SK-N-SH (cell line): ENCODE measurements around the gene SPATA20. TPM values are rescaled to one million over a fixed set of nuclear protein-coding genes. Genes with fewer than 3 reads are reported as not detected.

Experiments used
- CTCF ChIA-PET: fragments of 300-600, 350-600 bp; formaldehyde crosslinking; extraction: SDS; loops from one replicate; lab custom pipeline; 2021; lab: Yijun Ruan, JAX
- POLR2A ChIA-PET: fragments of 350-600 bp; sonication (Branson Sonifier 250); formaldehyde crosslinking; extraction: SDS; loops from one replicate; lab custom pipeline; 2020; ENCODE audit warnings: antibody characterized with exemption, inconsistent platforms; lab: Yijun Ruan, JAX
- DNase-seq: peaks from one replicate; pipeline ENCODE4 v3.0.0; 2012
- H2AFZ ChIP-seq: fragments of 200-600 bp; sonication (generic); 2 replicates; pipeline ENCODE4 v1.8.1; 2016; ENCODE audit warnings: antibody characterized with exemption, mild to moderate bottlenecking, low read depth
- H3F3A ChIP-seq: fragments of 200-600 bp; sonication (generic); replicated peaks from 2 replicates; pipeline ENCODE3; 2016; ENCODE audit warnings: antibody characterized with exemption, mild to moderate bottlenecking; ENCODE audit not compliant: insufficient read depth
- H3K27ac ChIP-seq, 2 experiments: fragments of 200-500 bp in 1 of 2; fragments of 200-600 bp in 1 of 2; sonication (Bioruptor generic) in 1 of 2; sonication (generic), shearing (Covaris generic) in 1 of 2; 2 replicates each; pipeline versions ENCODE4 v1.5.1 to v1.6.1; 2014 to 2016; ENCODE audit warnings: low read depth in 2 of 2, inconsistent platforms in 1 of 2, low read length in 1 of 2, mild to moderate bottlenecking in 1 of 2, mixed read lengths in 1 of 2
- H3K27me3 ChIP-seq: fragments of 200-600 bp; sonication (generic), shearing (Covaris generic); 2 replicates; pipeline ENCODE4 v1.6.1; 2016; ENCODE audit warnings: mixed run types; ENCODE audit not compliant: insufficient read depth
- H3K36me3 ChIP-seq, 2 experiments: fragments of 200-500 bp in 1 of 2; fragments of 200-600 bp in 1 of 2; sonication (Bioruptor generic) in 1 of 2; sonication (generic) in 1 of 2; replicated peaks in 1 of 2; 2 replicates each; pipeline versions ENCODE3 to v1.5.1; 2014 to 2016; ENCODE audit warnings: low read length in 1 of 2, mild to moderate bottlenecking in 1 of 2; ENCODE audit not compliant: insufficient read depth in 2 of 2, control insufficient read depth in 1 of 2
- H3K4me1 ChIP-seq, 2 experiments: fragments of 200-500 bp in 1 of 2; fragments of 200-600 bp in 1 of 2; sonication (Bioruptor generic) in 1 of 2; sonication (generic), shearing (Covaris generic) in 1 of 2; 2 replicates each; pipeline versions ENCODE4 v1.5.1 to v1.6.1; 2014 to 2016; ENCODE audit warnings: low read depth in 1 of 2, low read length in 1 of 2, mixed run types in 1 of 2; ENCODE audit not compliant: insufficient read depth in 2 of 2, control insufficient read depth in 1 of 2
- H3K4me2 ChIP-seq: fragments of 200-600 bp; sonication (generic), shearing (Covaris generic); 2 replicates; pipeline ENCODE4 v1.6.1; 2017; ENCODE audit warnings: mixed run types
- H3K4me3 ChIP-seq, 2 experiments: fragments of 200-500 bp in 1 of 2; fragments of 200-600 bp in 1 of 2; sonication (Bioruptor generic) in 1 of 2; sonication (generic), shearing (Covaris generic) in 1 of 2; 2 replicates each; pipeline versions ENCODE4 v1.5.1 to v1.8.1; 2014 to 2016; ENCODE audit warnings: low read depth in 2 of 2, inconsistent platforms in 1 of 2, low read length in 1 of 2, mild to moderate bottlenecking in 1 of 2, mixed read lengths in 1 of 2, moderate library complexity in 1 of 2
- H3K79me2 ChIP-seq: fragments of 200-600 bp; sonication (generic); 2 replicates; pipeline ENCODE4 v1.8.1; 2017; ENCODE audit warnings: mild to moderate bottlenecking; ENCODE audit not compliant: insufficient read depth
- H3K9ac ChIP-seq: fragments of 200-600 bp; sonication (generic); 2 replicates; pipeline ENCODE4 v1.6.1; 2017; ENCODE audit warnings: mixed run types
- H3K9me2 ChIP-seq: fragments of 200-600 bp; sonication (generic); 2 replicates; pipeline ENCODE4 v1.6.1; 2017; ENCODE audit warnings: mixed run types
- H3K9me3 ChIP-seq: fragments of 200-600 bp; sonication (generic); 2 replicates; pipeline ENCODE4 v1.6.1; 2017; ENCODE audit warnings: mixed run types, mild to moderate bottlenecking, moderate library complexity
- H4K20me1 ChIP-seq: fragments of 200-600 bp; sonication (generic); 2 replicates; pipeline ENCODE4 v1.6.1; 2017; ENCODE audit warnings: mild to moderate bottlenecking, mixed run types; ENCODE audit not compliant: insufficient read depth
- CHD2 ChIP-seq: fragments of 150-350 bp; IDR thresholded peaks from 2 replicates; pipeline ENCODE4 v1.6.1; 2018; ENCODE audit warnings: low read length; ENCODE audit not compliant: partially characterized antibody
- ELF1 ChIP-seq: IDR thresholded peaks from 2 replicates; pipeline ENCODE4 v1.4.0; 2012
- EP300 ChIP-seq, 2 experiments: IDR thresholded peaks; 2 replicates each; pipeline versions ENCODE4 v1.4.0 to v1.6.1; 2012; ENCODE audit warnings: borderline replicate concordance in 1 of 2, low read depth in 1 of 2, low read length in 1 of 2
- FOXJ3 ChIP-seq: sonication (generic); formaldehyde crosslinking; IDR thresholded peaks from 2 replicates; pipeline ENCODE4 v1.5.1; 2020; ENCODE audit warnings: mild to moderate bottlenecking, missing genetic modification reagents
- FOXM1 ChIP-seq: IDR thresholded peaks from 2 replicates; pipeline ENCODE4 v1.4.0; 2012; ENCODE audit warnings: low read depth, mild to moderate bottlenecking
- GATA2 ChIP-seq: sonication (generic); formaldehyde crosslinking; IDR thresholded peaks from 2 replicates; pipeline ENCODE4 v1.5.0; 2020; ENCODE audit warnings: mild to moderate bottlenecking, missing genetic modification reagents
- JUND ChIP-seq: IDR thresholded peaks from 2 replicates; pipeline ENCODE4 v1.4.0; 2012
- PBX3 ChIP-seq: IDR thresholded peaks from 2 replicates; pipeline ENCODE4; 2012
- POLR2AphosphoS5 ChIP-seq: IDR thresholded peaks from 2 replicates; pipeline ENCODE4 v1.6.1; 2012; ENCODE audit warnings: low read depth, low read length
- RAD21 ChIP-seq: IDR thresholded peaks from 2 replicates; pipeline ENCODE4 v1.6.1; 2012; ENCODE audit warnings: mild to moderate bottlenecking, low read length
- RCOR1 ChIP-seq: fragments of 150-350 bp; IDR thresholded peaks from 2 replicates; pipeline ENCODE4 v1.6.1; 2017; ENCODE audit warnings: antibody characterized with exemption, low read length
- SIN3A ChIP-seq: IDR thresholded peaks from 2 replicates; pipeline ENCODE4 v1.6.1; 2012; ENCODE audit warnings: low read depth, mild to moderate bottlenecking, low read length, moderate library complexity, borderline replicate concordance
- WGBS: methylation state at CpG from one replicate; pipeline ENCODE4 v1.1.6; 2017; ENCODE audit warnings: low lambda C conversion rate; 5-methylcytosine and 5-hydroxymethylcytosine counted together
- polyA plus RNA-seq, 3 experiments: library from polyadenylated mRNA; depleted of rRNA; stranded (reverse); fragments of >200 nt; gene quantifications; 2 replicates each; pipeline ENCODE4 v1.2.3, GENCODE V29; 2012
- TF ChIP-seq, protein P1 (sequence below): fragments of 150-350 bp; IDR thresholded peaks from 2 replicates; pipeline ENCODE4 v1.6.1; 2017; ENCODE audit warnings: antibody characterized with exemption, low read length, low read depth, borderline replicate concordance
- TF ChIP-seq, protein P2 (sequence below): IDR thresholded peaks from 2 replicates; pipeline ENCODE4 v1.4.0; 2012; ENCODE audit warnings: low read depth

SPATA20 gene
- polyA plus RNA-seq, 1 of the 3 experiments (the other 2 are of a cell fraction): 92.0 TPM

DNA sequence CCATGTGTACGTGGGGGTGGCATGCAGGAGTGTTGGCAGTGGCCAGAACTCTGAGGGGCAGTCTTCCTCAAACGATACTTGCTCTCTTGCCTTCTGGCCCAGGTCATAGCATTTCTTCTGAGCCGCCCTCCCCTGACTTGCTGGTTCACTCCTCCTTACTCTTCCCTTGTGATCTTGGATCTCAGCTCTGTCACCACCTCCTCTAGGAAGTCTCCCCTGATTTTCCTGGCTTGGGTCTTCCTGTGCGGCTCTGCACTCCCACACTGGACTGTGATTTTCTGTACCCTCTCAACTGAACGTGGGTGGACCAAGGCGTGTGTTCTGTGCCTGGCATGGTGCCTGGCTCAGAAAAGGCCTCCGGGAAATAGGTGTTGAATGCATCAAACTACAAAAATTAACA lies 11.6 kb upstream of the SPATA20 start:
- H3K9me2 ChIP-seq: no peaks in the 10 kb centered on the region
- no peak overlapping the region for H2AFZ ChIP-seq
- H3K4me2 ChIP-seq: no peak overlapping the region
- WGBS: 89% methylated on average over 7 of the region's 7 CpGs
- no peaks in the 10 kb centered on the region for H3K9me3 ChIP-seq
- peaks cover 7 to 30% of the 10 kb centered on the region in 2 experiments; a peak in 3 of 4 replicates for H3K4me1 ChIP-seq
- no peak for DNase-seq
- CTCF ChIA-PET: interaction anchor here (0.9 to 24.2 kb wide), 6 partner anchors 11 to 88 kb away, joined by 3 to 1212 read pairs (median 5); partner anchors contain the start of genes RSAD1 and SPATA20
- H3K27ac ChIP-seq: no peak overlapping the region
- H3K79me2 ChIP-seq: no peaks in the 10 kb centered on the region
- no peaks in the 10 kb centered on the region for H3K36me3 ChIP-seq
- H3F3A ChIP-seq: no peaks in the 10 kb centered on the region
- H3K9ac ChIP-seq: no peak overlapping the region
- H3K4me3 ChIP-seq: no peak overlapping the region
- H4K20me1 ChIP-seq: no peaks in the 10 kb centered on the region
- TF ChIP-seq, protein P1, sequence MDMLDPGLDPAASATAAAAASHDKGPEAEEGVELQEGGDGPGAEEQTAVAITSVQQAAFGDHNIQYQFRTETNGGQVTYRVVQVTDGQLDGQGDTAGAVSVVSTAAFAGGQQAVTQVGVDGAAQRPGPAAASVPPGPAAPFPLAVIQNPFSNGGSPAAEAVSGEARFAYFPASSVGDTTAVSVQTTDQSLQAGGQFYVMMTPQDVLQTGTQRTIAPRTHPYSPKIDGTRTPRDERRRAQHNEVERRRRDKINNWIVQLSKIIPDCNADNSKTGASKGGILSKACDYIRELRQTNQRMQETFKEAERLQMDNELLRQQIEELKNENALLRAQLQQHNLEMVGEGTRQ: no peak
- no peak for TF ChIP-seq FOXJ3 (CRISPR knock-in tag)
- TF ChIP-seq EP300 (IDR thresholded peaks at IDR 0.05; ENCODE audit: borderline replicate concordance in 1 of 2, low read depth in 1 of 2, low read length in 1 of 2): no peak
- no peak for TF ChIP-seq PBX3
- TF ChIP-seq POLR2AphosphoS5: no peak
- TF ChIP-seq CHD2: no peak
- no peak for TF ChIP-seq GATA2 (CRISPR knock-in tag)
- H3K27me3 ChIP-seq: peaks cover 21% of the 10 kb centered on the region; the same call in 1 of the 2 replicates
- POLR2A ChIA-PET: no interaction called here

GRCh38 chr17:50536683-50537646 lies 10.0 kb upstream of the SPATA20 start:
- Histone ChIP-seq H3K36me3 (no peaks in the 10 kb centered on the region), H2AFZ (no peak overlapping the region), H3K27ac (no peak overlapping the region), H4K20me1 (no peaks in the 10 kb centered on the region), H3K27me3 (peaks cover 13% of the 10 kb centered on the region; the same call in 1 of the 2 replicates), H3K4me1 (peaks cover 13 to 32% of the 10 kb centered on the region in 2 experiments; a peak in 3 of 4 replicates), H3K4me3 (no peak overlapping the region), H3K4me2 (no peak overlapping the region), H3F3A (no peaks in the 10 kb centered on the region), H3K9me3 (no peaks in the 10 kb centered on the region), H3K9me2 (no peaks in the 10 kb centered on the region), H3K9ac (no peak overlapping the region), H3K79me2 (peaks cover 4% of the 10 kb centered on the region; the same call in 1 of the 2 replicates)
- ChIA-PET CTCF (interaction anchor here (1.0 to 24.2 kb wide), 8 partner anchors 10 to 87 kb away, joined by 3 to 1212 read pairs (median 4); partner anchors contain the start of gene RSAD1), POLR2A (no interaction called here)
- DNase-seq: no peak
- 95% methylated on average over 40 of the region's 45 CpGs for WGBS
- TF ChIP-seq JUND (no peak), RCOR1 (no peak), POLR2AphosphoS5 (no peak), SIN3A (no peak), FOXM1 (no peak), ELF1 (no peak), RAD21 (no peak)
- TF ChIP-seq, protein P2, sequence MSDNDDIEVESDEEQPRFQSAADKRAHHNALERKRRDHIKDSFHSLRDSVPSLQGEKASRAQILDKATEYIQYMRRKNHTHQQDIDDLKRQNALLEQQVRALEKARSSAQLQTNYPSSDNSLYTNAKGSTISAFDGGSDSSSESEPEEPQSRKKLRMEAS: no peak
